Thoracic aorta (tissue), 2 donors: ENCODE data around the gene CXCR2. TPM values are rescaled to one million over a fixed set of nuclear protein-coding genes. Genes with fewer than 3 reads are reported as not detected.

Source experiments
- ATAC-seq: fragments of 150-250 bp; one replicate; pipeline ENCODE4 v1.8.0; 2017; ENCODE audit warnings: low read depth; ENCODE audit not compliant: insufficient number of reproducible peaks, low FRiP score
- DNase-seq: peaks from one replicate; pipeline ENCODE4 v3.0.0-alpha.2; 2020; ENCODE audit warnings: low spot score
- H3K27ac ChIP-seq, 2 donors: fragments of 200-600 bp; sonication (generic); 1 replicate in 1 of 2; 2 replicates in 1 of 2; pipeline ENCODE4 v1.5.1; 2016; ENCODE audit warnings: mild to moderate bottlenecking in 2 of 2, moderate library complexity in 2 of 2
- H3K27me3 ChIP-seq: fragments of 200-600 bp; sonication (generic); replicated peaks from 2 replicates; pipeline ENCODE4 v1.6.0; 2016; ENCODE audit warnings: mild to moderate bottlenecking; ENCODE audit not compliant: insufficient read depth
- H3K36me3 ChIP-seq: fragments of 200-600 bp; sonication (generic); one replicate; pipeline ENCODE4 v1.5.1; 2016
- H3K4me1 ChIP-seq, 2 donors: fragments of 200-600 bp; sonication (generic); 1 replicate in 1 of 2; 2 replicates in 1 of 2; pipeline versions ENCODE4 v1.5.1 to v1.6.0; 2016; ENCODE audit warnings: low read depth in 2 of 2, mild to moderate bottlenecking in 1 of 2; ENCODE audit not compliant: control insufficient read depth in 1 of 2
- H3K4me3 ChIP-seq: fragments of 200-600 bp; sonication (generic); 2 replicates; pipeline ENCODE4 v1.5.1; 2016; ENCODE audit warnings: mild to moderate bottlenecking
- H3K9me3 ChIP-seq: fragments of 200-600 bp; sonication (generic); 2 replicates; pipeline ENCODE4 v1.5.1; 2016
- CTCF ChIP-seq: fragments of 200-600 bp; sonication (generic); IDR thresholded peaks from one replicate; pipeline ENCODE4 v1.5.1; 2019; ENCODE audit warnings: antibody characterized with exemption
- total RNA-seq, 2 donors: library from RNA; depleted of rRNA; stranded (reverse); fragments of >200 nt; gene quantifications; one replicate each; pipeline versions ENCODE4 v1.1.0 to v1.2.3, GENCODE V29; 2016

Gene CXCR2
- total RNA-seq, 2 donors from 2014 or later = 3.0 TPM; not detected in 1

GRCh38 chr2:218149098-218149497, 23.3 kb downstream of the CXCR2 start:
- H3K4me3 ChIP-seq = no peak overlapping the region
- H3K36me3 ChIP-seq = no peaks in the 10 kb centered on the region
- H3K27ac ChIP-seq = no peak overlapping the region
- TF ChIP-seq CTCF = no peak
- H3K9me3 ChIP-seq = no peaks in the 10 kb centered on the region
- no peaks in the 10 kb centered on the region for H3K27me3 ChIP-seq
- ATAC-seq = no peak
- no peak for DNase-seq
- no peaks in the 10 kb centered on the region for H3K4me1 ChIP-seq

DNA sequence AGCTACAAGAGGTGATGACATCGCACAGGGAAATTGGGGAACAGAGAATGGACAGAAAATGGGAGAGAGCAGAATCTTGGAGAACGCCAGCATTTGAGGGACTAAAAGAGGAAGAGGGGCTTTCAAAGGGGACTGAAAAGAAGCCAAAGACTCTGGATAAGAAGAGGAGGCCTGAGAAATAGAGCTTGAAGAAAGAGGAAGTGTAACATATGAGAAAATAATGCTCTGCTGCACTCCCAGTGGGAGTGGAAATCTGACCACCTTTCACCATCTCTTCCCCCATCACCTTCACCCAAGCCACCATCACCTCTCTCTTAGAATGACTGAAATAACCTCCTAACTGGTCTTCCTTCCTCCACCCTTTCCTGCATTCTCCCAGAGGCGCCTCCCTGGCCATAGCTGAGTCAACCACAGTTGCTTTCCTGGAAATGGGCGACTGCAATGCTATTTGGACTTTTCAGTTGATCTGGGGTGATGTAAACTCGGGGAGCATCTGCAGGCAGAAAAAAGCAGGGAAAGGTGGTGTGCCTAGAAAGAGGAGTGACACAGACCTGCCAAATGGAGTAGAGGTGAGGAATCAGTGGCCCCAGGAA, 24.1 kb downstream of the CXCR2 start:
- H3K9me3 ChIP-seq = no peaks in the 10 kb centered on the region
- H3K36me3 ChIP-seq = no peaks in the 10 kb centered on the region
- no peak for ATAC-seq
- no peak for DNase-seq
- H3K4me1 ChIP-seq = no peaks in the 10 kb centered on the region
- H3K4me3 ChIP-seq = no peak overlapping the region
- no peak overlapping the region for H3K27ac ChIP-seq
- TF ChIP-seq CTCF = no peak
- no peaks in the 10 kb centered on the region for H3K27me3 ChIP-seq

DNA sequence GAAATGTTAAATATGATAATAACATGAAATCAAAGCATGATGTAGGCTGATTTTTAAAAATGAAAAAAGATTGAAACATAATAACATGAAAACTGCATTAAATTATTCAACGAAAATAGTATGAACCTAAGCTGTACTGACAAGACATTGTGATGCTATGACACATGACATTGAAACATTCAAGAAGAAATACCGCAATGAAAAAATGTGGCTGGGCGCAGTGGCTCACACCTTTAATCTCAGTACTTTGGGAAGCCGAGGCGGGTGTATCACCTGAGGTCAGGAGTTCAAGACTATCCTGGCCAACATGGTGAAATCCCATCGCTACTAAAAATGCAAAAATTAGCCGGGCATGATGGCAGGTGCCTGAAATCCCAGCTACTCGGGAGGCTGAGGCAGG, 26.3 kb downstream of the CXCR2 start:
- no peak for TF ChIP-seq CTCF
- Histone ChIP-seq H3K36me3 (no peaks in the 10 kb centered on the region), H3K4me1 (no peaks in the 10 kb centered on the region), H3K27ac (no peak overlapping the region), H3K9me3 (no peaks in the 10 kb centered on the region), H3K4me3 (no peak overlapping the region), H3K27me3 (peaks cover 4% of the 10 kb centered on the region)
- ATAC-seq = no peak
- no peak for DNase-seq

DNA sequence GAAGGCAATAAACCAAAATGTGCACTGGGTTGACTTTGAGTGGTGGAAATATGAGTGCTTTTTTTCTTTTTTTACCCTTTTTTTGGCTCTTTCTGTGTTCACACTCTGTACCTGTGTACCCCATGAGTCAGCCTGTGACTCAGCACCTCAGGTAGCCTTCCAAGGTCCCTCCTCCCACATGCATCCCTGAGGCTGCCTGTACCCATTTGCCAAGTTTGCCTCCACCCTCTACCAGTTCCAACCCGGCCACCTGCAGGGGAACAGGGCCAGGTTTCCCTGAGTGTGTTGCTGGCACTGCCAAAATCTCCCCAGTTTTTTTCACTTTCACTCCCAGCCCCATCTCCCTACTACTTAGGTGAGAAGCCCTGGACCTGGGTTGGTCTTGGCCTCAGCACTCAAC, 26.9 kb downstream of the CXCR2 start:
- Histone ChIP-seq H3K27ac (no peak overlapping the region), H3K9me3 (no peaks in the 10 kb centered on the region), H3K27me3 (peaks cover 4% of the 10 kb centered on the region), H3K4me3 (no peak overlapping the region), H3K4me1 (no peaks in the 10 kb centered on the region), H3K36me3 (no peaks in the 10 kb centered on the region)
- TF ChIP-seq CTCF = no peak
- DNase-seq (no peak), ATAC-seq (no peak)

DNA sequence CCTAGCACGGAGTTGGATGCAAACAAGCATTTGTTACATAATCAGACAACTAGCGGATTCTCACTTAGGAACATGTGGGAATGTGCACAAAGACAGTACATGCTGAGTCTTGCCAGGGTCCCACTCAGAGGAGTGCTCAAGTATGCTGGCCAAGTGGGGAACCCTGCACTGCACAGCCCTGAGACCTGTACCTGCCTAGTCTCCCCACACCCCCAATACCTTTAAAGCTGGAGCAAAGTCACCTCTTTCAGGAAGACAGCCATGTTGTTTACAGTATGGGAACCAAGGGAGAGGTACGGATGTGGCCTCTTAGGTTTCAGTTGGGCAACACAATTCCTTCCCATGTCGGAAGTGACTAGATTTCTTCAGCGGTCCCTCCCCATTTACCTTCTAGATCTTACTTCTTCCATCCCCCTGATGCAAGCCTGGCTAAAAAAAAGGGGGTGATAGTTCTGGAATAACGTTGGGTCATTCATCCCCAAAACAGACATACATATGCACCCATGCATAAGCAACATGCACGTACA, 30.2 kb downstream of the CXCR2 start:
- ATAC-seq = no peak
- DNase-seq = no peak

More for the DNA sequence above, 30.2 kb downstream of the CXCR2 start:
- TF ChIP-seq CTCF = no peak
- Histone ChIP-seq H3K4me3 (no peak overlapping the region), H3K36me3 (no peaks in the 10 kb centered on the region), H3K27ac (no peak overlapping the region), H3K4me1 (no peaks in the 10 kb centered on the region), H3K27me3 (peaks cover 4% of the 10 kb centered on the region), H3K9me3 (no peaks in the 10 kb centered on the region)
